Measurements from ENCODE around the gene BCL11B. TPM values are rescaled to one million over a fixed set of nuclear protein-coding genes. Genes with fewer than 3 reads are reported as not detected.

BCL11B gene
- total and polyA plus RNA-seq, 2 of the 8 experiments (the other 6 are each of a cell fraction or from before 2014, with no cell fraction given) = 0.63 to 5.9 TPM

DNA sequence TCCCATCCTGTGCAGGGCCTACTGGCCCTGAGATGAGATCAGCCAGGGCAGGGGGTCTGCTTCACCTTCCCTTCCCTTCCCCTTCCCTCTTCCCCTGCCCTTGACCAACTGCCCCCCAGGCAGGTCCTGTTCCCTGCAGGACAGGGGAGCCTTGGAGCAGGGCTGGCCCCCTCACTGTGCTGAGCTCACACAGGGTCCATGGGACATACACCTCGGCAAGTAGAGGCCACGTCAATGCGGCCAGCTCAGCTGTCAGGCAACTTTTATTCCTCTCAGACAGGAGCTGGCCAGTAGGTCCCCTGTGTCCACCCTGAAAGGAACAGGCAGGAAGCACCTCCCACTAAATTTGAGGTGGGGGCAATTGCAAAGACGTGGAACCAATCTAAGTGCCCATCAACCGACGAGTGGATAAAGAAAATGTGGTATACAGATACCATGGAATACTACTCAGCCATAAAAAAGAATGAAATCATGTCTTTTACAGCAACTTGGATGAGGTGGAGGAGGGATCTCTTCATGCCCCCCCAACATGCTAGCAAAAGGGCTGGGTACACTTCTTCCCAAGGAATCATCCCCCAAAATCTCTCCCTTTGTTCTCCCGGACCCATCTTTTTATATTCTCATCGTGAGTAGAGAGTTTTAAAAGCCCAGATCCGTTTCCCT, 148.7 kb downstream of the BCL11B start (continued):
- TF ChIP-seq CHD1 (IDR thresholded peaks at IDR 0.05; ENCODE audit: low read depth, low read length) (no peak), POLR2A (IDR thresholded peaks at IDR 0.05; ENCODE audit: control extremely low read depth in 1 of 2, low read depth in 2 of 2, low read length in 2 of 2) (no peak), BCL11A (IDR thresholded peaks at IDR 0.05; ENCODE audit: low read depth in 2 of 2, low read length in 2 of 2) (no peak), CHD7 (IDR thresholded peaks at IDR 0.05; ENCODE audit: insufficient replicate concordance, low read length) (no peak), TEAD4 (IDR thresholded peaks at IDR 0.05; ENCODE audit: low read depth, low read length) (no peak), ASH2L (IDR thresholded peaks at IDR 0.05; ENCODE audit: low read length) (no peak)

Data from H1 (cell line).